ENCODE data around the gene PIK3R1. TPM values are rescaled to one million over a fixed set of nuclear protein-coding genes. Genes with fewer than 3 reads are reported as not detected.
A peak's percentile ranks its signal among the peaks of the same experiment; 100 is the strongest.

PIK3R1 gene
- total and polyA plus RNA-seq, 10 of the 15 experiments (the other 5 are each of a cell fraction or from before 2014, with no cell fraction given) = 7.8 to 38.4 (median 15.7) TPM

DNA sequence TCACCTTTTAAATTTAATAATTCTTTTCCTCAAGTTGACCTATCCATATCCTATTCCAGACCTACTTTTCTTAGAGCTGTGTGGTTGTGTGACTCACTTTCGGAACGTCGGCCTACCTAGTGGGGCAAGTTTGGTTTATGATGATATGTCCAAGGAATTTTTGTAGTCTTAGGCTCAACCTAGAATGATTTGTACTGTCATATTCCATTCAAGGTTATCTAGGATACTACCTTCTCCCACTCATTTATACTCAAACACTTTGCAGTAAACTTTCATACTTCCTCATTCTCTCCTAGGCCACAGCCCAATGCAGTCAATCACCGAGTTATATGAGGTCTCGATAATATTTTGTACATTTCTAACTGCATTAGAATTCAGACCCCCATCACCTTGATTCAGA lies 61.9 kb downstream of the PIK3R1 start:
- H3K27ac ChIP-seq (ENCODE audit: control insufficient read depth, insufficient read depth) = no peak overlapping the region
- peaks cover 14 to 44% of the 10 kb centered on the region in 2 experiments for H3K36me3 ChIP-seq (ENCODE audit: control insufficient read depth in 2 of 2, insufficient read depth in 2 of 2, low read length in 1 of 2)

DNA sequence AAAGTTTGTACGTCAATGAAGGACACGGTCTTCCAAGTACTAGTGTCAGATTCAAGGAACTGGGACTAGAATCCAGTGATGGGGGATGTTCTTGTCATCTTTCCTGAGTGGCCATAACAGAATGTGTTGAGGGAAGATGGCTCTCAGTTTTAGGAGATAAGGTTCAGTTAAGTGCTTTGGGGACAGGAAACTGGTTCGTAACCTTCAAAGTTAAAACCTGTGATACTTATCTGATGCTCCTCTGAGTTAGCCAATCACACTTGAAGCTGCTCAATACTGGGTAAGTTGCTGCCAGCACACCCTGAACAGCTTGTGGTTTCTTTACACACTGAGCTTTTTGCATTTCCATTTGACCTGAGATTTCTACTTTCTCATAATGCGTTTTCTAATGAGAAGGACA lies 64.4 kb downstream of the PIK3R1 start:
- ChIA-PET CTCF (interaction anchor here (0.6 to 1.4 kb wide), 5 partner anchors 13 to 187 kb away, joined by 3 to 4 read pairs (median 3); no protein-coding TSS in a partner anchor), RAD21 (ENCODE audit: unreplicated experiment) (interaction anchor here (1.3 kb wide), 1 partner anchor 13 kb away, joined by 3 read pairs; no protein-coding TSS in a partner anchor), SMC1A (ENCODE audit: uncharacterized antibody, unreplicated experiment) (interaction anchor here (0.7 to 1.9 kb wide), 6 partner anchors 8 to 432 kb away, joined by 3 to 9 read pairs (median 3); no protein-coding TSS in a partner anchor), POLR2A (no interaction called here)
- no peak for ATAC-seq
- Histone ChIP-seq H3K27ac (ENCODE audit: control insufficient read depth, insufficient read depth) (peak overlapping the region; percentile 35; the same call in 1 of the 2 replicates), H3K27me3 (replicated peaks in 1 of 2; ENCODE audit: control insufficient read depth in 2 of 2, insufficient read depth in 2 of 2, low read length in 1 of 2) (no peaks in the 10 kb centered on the region), H3K9me3 (replicated peaks; ENCODE audit: control insufficient read depth, insufficient read depth, low read length) (no peaks in the 10 kb centered on the region), H3K9ac (ENCODE audit: control insufficient read depth, insufficient read depth, low read length) (no peak overlapping the region), H3K36me3 (ENCODE audit: control insufficient read depth in 2 of 2, insufficient read depth in 2 of 2, low read length in 1 of 2) (peaks cover 14 to 45% of the 10 kb centered on the region in 2 experiments), H4K20me1 (ENCODE audit: control insufficient read depth, insufficient read depth) (no peaks in the 10 kb centered on the region), H3K4me2 (ENCODE audit: control insufficient read depth, insufficient read depth) (no peak overlapping the region), H3K4me3 (no peak overlapping the region), H3K79me2 (ENCODE audit: control insufficient read depth, insufficient read depth, low read length) (peaks cover 4% of the 10 kb centered on the region), H3K4me1 (ENCODE audit: control insufficient read depth, insufficient read depth, low read length) (peaks cover 13% of the 10 kb centered on the region; the same call in 1 of the 2 replicates), H2AFZ (ENCODE audit: control insufficient read depth, low read depth, low read length) (no peak overlapping the region)
- TF ChIP-seq TCF12 (IDR thresholded peaks at IDR 0.05; ENCODE audit: low read depth, low read length) = no peak
- peak; percentile 34; the same call in 1 of the 2 replicates for TF ChIP-seq RUNX3 (IDR thresholded peaks at IDR 0.05; ENCODE audit: low read length)
- TF ChIP-seq YY1 (IDR thresholded peaks at IDR 0.05; ENCODE audit: low read depth, low read length) = no peak
- no peak for DNase-seq (ENCODE audit: low read depth, low spot score)
- FAIRE-seq = no peak
- in situ Hi-C loops (cut with MboI) (loop anchor here (10.0 kb wide), 2 partner anchors 365 to 735 kb away; no protein-coding TSS in a partner anchor), intact Hi-C loops (cut with micrococcal nuclease; ENCODE audit: unreplicated experiment) (loop anchor here (10.0 kb wide), 1 partner anchor 465 kb away; no protein-coding TSS in a partner anchor)
- 83% methylated on average over 4 of the region's 4 CpGs for WGBS (ENCODE audit: insufficient coverage, insufficient replicate concordance, low lambda C conversion rate, missing lambda C conversion rate)
- BruUV-seq (replicated peaks) = no TSS peak

More for the DNA sequence above, 61.9 kb downstream of the PIK3R1 start:
- Histone ChIP-seq H2AFZ (ENCODE audit: control insufficient read depth, low read depth, low read length) (no peak overlapping the region), H4K20me1 (ENCODE audit: control insufficient read depth, insufficient read depth) (no peaks in the 10 kb centered on the region), H3K4me2 (ENCODE audit: control insufficient read depth, insufficient read depth) (no peak overlapping the region), H3K27me3 (replicated peaks in 1 of 2; ENCODE audit: control insufficient read depth in 2 of 2, insufficient read depth in 2 of 2, low read length in 1 of 2) (no peaks in the 10 kb centered on the region), H3K9ac (ENCODE audit: control insufficient read depth, insufficient read depth, low read length) (no peak overlapping the region), H3K4me3 (no peak overlapping the region), H3K9me3 (replicated peaks; ENCODE audit: control insufficient read depth, insufficient read depth, low read length) (no peaks in the 10 kb centered on the region), H3K79me2 (ENCODE audit: control insufficient read depth, insufficient read depth, low read length) (peaks cover 7% of the 10 kb centered on the region), H3K4me1 (ENCODE audit: control insufficient read depth, insufficient read depth, low read length) (peaks cover 29% of the 10 kb centered on the region)
- in situ Hi-C loops (cut with MboI) = loop anchor here (10.0 kb wide), 1 partner anchor 367 kb away; no protein-coding TSS in a partner anchor
- intact Hi-C loops (cut with micrococcal nuclease; ENCODE audit: unreplicated experiment) = loop anchor here (10.0 kb wide), 1 partner anchor 467 kb away; no protein-coding TSS in a partner anchor
- DNase-seq (ENCODE audit: low read depth, low spot score) (no peak), FAIRE-seq (no peak), ATAC-seq (no peak)
- 99% methylated on average over 5 of the region's 5 CpGs for WGBS (ENCODE audit: insufficient coverage, insufficient replicate concordance, low lambda C conversion rate, missing lambda C conversion rate)
- TF ChIP-seq CEBPB (IDR thresholded peaks at IDR 0.05; ENCODE audit: borderline replicate concordance in 1 of 2, low read depth in 2 of 2, low read length in 2 of 2) (no peak), SRF (IDR thresholded peaks at IDR 0.05; ENCODE audit: low read depth in 2 of 2, low read length in 2 of 2) (0 out of 4 replicates have a peak, but pooled peaks of 1 of the 2 experiments have one; percentile 58)
- CTCF ChIA-PET = no interaction called here
- SMC1A ChIA-PET (ENCODE audit: uncharacterized antibody, unreplicated experiment) = no interaction called here
- RAD21 ChIA-PET (ENCODE audit: unreplicated experiment) = no interaction called here
- POLR2A ChIA-PET = no interaction called here
- no TSS peak for BruUV-seq (replicated peaks)

Data from GM12878 (cell line).